MCF 10A (cell line): ENCODE results near the gene ME3. TPM values are rescaled to one million over a fixed set of nuclear protein-coding genes. Genes with fewer than 3 reads are reported as not detected.

Experiments used
- BruUV-seq: library from RNA; stranded (reverse); fragments of 400-500 nt; replicated peaks from 2 replicates; lab custom pipeline; 2021; lab: Mats Ljungman, UMichigan
- CTCF ChIA-PET: fragments of 300-600 bp; sonication (Branson Sonifier 250); formaldehyde crosslinking; extraction: SDS; loops from one replicate; lab custom pipeline; 2021; ENCODE audit warnings: antibody characterized with exemption, inconsistent platforms; lab: Yijun Ruan, JAX
- POLR2A ChIA-PET: fragments of 300-600, 350-650 bp; sonication (Branson Sonifier 250); formaldehyde crosslinking; extraction: SDS; loops from one replicate; lab custom pipeline; 2020; ENCODE audit warnings: antibody characterized with exemption, inconsistent platforms; lab: Yijun Ruan, JAX
- DNase-seq: peaks from one replicate; pipeline ENCODE4 v3.0.0-alpha.2; 2018; ENCODE audit not compliant: unreplicated experiment
- H3K27ac Mint-ChIP-seq: one replicate; pipeline ENCODE4 v1.8.0; 2022; ENCODE audit warnings: mild to moderate bottlenecking, low read depth, mixed read lengths; ENCODE audit not compliant: unreplicated experiment
- H3K27me3 Mint-ChIP-seq: one replicate; pipeline ENCODE4 v1.8.0; 2022; ENCODE audit warnings: mixed read lengths; ENCODE audit not compliant: insufficient read depth, unreplicated experiment
- H3K36me3 Mint-ChIP-seq: one replicate; pipeline ENCODE4 v1.8.0; 2022; ENCODE audit warnings: mild to moderate bottlenecking, moderate library complexity, mixed read lengths; ENCODE audit not compliant: insufficient read depth, unreplicated experiment
- H3K4me1 Mint-ChIP-seq: one replicate; pipeline ENCODE4 v1.8.0; 2022; ENCODE audit warnings: mixed read lengths; ENCODE audit not compliant: insufficient read depth, unreplicated experiment
- H3K4me3 Mint-ChIP-seq: one replicate; pipeline ENCODE4 v1.8.0; 2022; ENCODE audit warnings: mild to moderate bottlenecking, moderate library complexity, mixed read lengths; ENCODE audit not compliant: unreplicated experiment
- H3K9me3 Mint-ChIP-seq: one replicate; pipeline ENCODE4 v1.8.0; 2022; ENCODE audit warnings: mixed read lengths; ENCODE audit not compliant: unreplicated experiment
- intact Hi-C: fragments of 100-400 bp; cut with micrococcal nuclease; formaldehyde crosslinking; loops from 2 replicates; pipeline ENCODE4 v1.14.1; 2022
- total RNA-seq: library from RNA; stranded (reverse); gene quantifications from 2 replicates; pipeline ENCODE4 v1.2.3, GENCODE V29; 2022
- TF ChIP-seq, protein P1 (sequence below): fragments of 200-600 bp; IDR thresholded peaks from one replicate; pipeline ENCODE4 v1.8.0; 2022; ENCODE audit warnings: antibody characterized with exemption, mild to moderate bottlenecking; ENCODE audit not compliant: unreplicated experiment

ME3 gene
- total RNA-seq, 1 experiment from 2014 or later, result not detected

DNA sequence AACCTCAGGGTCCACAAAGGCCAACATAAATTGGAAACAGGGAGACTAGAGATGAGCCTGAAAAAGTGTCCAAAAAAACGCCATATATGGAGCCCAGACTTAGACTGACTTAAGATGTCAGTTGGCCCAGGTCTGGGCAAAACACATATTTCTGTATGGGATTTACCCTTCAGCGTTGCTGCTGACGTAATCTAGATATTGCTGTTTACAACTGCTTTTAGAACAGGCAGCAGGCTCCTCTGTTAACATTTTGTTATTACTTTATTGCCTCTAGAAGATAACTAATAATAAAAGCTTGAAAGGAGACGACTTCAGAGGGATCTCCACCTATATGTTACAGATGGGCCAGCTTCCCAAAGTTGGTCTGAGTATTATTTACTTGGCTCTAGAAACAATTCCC lies 8.7 kb downstream of the ME3 start:
- Mint-ChIP-seq H3K36me3 (no peaks in the 10 kb centered on the region), H3K27ac (no peak overlapping the region), H3K4me1 (peaks cover 7% of the 10 kb centered on the region), H3K27me3 (no peaks in the 10 kb centered on the region), H3K4me3 (no peak overlapping the region), H3K9me3 (peaks cover 6% of the 10 kb centered on the region)
- intact Hi-C loops, result no loop called here
- CTCF ChIA-PET, result no interaction called here
- TF ChIP-seq, protein P1, sequence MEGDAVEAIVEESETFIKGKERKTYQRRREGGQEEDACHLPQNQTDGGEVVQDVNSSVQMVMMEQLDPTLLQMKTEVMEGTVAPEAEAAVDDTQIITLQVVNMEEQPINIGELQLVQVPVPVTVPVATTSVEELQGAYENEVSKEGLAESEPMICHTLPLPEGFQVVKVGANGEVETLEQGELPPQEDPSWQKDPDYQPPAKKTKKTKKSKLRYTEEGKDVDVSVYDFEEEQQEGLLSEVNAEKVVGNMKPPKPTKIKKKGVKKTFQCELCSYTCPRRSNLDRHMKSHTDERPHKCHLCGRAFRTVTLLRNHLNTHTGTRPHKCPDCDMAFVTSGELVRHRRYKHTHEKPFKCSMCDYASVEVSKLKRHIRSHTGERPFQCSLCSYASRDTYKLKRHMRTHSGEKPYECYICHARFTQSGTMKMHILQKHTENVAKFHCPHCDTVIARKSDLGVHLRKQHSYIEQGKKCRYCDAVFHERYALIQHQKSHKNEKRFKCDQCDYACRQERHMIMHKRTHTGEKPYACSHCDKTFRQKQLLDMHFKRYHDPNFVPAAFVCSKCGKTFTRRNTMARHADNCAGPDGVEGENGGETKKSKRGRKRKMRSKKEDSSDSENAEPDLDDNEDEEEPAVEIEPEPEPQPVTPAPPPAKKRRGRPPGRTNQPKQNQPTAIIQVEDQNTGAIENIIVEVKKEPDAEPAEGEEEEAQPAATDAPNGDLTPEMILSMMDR, result no peak
- no peak for DNase-seq
- BruUV-seq, result no TSS peak
- POLR2A ChIA-PET, result no interaction called here

DNA sequence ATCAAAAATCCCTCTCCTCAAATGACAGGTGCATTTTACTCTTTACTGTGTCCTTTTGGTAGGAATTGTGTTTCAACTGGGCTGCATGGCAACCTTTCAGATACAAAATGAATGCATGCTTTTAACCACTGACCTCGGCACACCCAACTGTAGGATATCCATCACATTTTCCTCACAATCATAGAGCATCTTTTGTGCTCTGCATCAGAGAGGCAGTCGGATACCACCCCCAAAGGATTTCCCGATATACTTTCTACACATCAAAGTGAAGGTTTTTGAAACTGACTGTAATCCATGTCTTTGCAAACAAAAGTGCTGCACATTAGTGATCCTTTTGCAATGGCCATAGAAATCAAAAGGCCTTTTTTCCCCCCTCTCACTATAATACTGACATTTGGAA lies 9.1 kb downstream of the ME3 start:
- no peak overlapping the region for H3K27ac Mint-ChIP-seq
- TF ChIP-seq, protein P1, result no peak
- no TSS peak for BruUV-seq
- no peaks in the 10 kb centered on the region for H3K27me3 Mint-ChIP-seq
- POLR2A ChIA-PET, result interaction anchor here (0.6 kb wide), 1 partner anchor 237 kb away, joined by 3 read pairs; no protein-coding TSS in a partner anchor
- no peak for DNase-seq
- H3K4me3 Mint-ChIP-seq, result no peak overlapping the region
- peaks cover 6% of the 10 kb centered on the region for H3K9me3 Mint-ChIP-seq
- intact Hi-C loops, result no loop called here
- CTCF ChIA-PET, result interaction anchor here (1.9 kb wide), 1 partner anchor 207 kb away, joined by 4 read pairs; no protein-coding TSS in a partner anchor
- peaks cover 7% of the 10 kb centered on the region for H3K4me1 Mint-ChIP-seq
- H3K36me3 Mint-ChIP-seq, result no peaks in the 10 kb centered on the region

DNA sequence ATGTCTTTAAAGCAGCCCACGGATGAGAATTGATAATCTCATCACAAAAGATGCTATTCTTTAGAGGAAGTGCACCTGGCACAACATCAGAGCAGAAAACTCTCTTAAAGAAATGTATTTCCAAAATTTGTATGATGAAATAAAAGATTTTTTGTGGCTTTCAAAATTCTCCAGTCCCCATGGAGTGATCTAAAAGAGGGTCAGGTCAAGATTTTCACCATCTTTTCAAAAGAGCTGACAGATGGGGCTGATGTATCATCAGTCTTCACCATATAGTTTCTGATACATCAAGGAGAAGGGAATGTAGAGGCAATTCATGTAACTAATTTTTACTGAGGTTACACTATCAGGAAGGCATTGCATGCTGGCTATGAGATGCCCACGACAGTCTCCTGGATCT lies 11.7 kb downstream of the ME3 start:
- Mint-ChIP-seq H3K27me3 (no peaks in the 10 kb centered on the region), H3K36me3 (no peaks in the 10 kb centered on the region), H3K27ac (no peak overlapping the region), H3K4me3 (no peak overlapping the region), H3K9me3 (peaks cover 6% of the 10 kb centered on the region), H3K4me1 (peaks cover 7% of the 10 kb centered on the region)
- ChIA-PET CTCF (interaction anchor here (0.6 to 1.2 kb wide), 3 partner anchors 14 to 141 kb away, joined by 3 to 4 read pairs (median 3); no protein-coding TSS in a partner anchor), POLR2A (no interaction called here)
- intact Hi-C loops, result no loop called here
- DNase-seq, result no peak
- BruUV-seq, result no TSS peak
- TF ChIP-seq, protein P1, result no peak

DNA sequence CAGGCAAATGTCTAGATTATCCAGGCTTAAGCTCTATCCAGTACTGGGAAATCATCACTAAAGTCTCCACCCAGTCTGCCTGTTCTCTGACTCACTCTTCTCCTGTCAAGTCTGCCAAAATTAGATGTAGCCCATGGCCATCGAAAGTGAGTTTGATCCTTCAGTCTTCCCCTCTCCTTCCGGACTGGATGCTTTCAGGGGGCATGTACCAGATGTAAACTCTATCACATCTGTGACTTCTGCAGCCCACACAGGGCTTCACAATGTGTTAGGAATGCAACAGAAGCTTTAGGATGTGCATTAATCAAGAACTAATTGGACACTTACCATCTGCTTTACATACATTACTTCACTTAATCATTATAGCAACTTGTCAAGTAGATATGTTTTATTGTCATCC lies 12.3 kb downstream of the ME3 start:
- POLR2A ChIA-PET, result interaction anchor here (0.6 kb wide), 1 partner anchor 148 kb away, joined by 3 read pairs; no protein-coding TSS in a partner anchor
- no peaks in the 10 kb centered on the region for H3K36me3 Mint-ChIP-seq
- peaks cover 7% of the 10 kb centered on the region for H3K4me1 Mint-ChIP-seq
- TF ChIP-seq, protein P1, result no peak
- peak; percentile 52 for DNase-seq
- H3K9me3 Mint-ChIP-seq, result peaks cover 2% of the 10 kb centered on the region
- H3K27me3 Mint-ChIP-seq, result no peaks in the 10 kb centered on the region
- intact Hi-C loops, result no loop called here
- BruUV-seq, result no TSS peak
- CTCF ChIA-PET, result interaction anchor here (0.6 to 1.0 kb wide), 3 partner anchors 8 to 13 kb away, joined by 3 to 4 read pairs (median 3); no protein-coding TSS in a partner anchor
- H3K4me3 Mint-ChIP-seq, result no peak overlapping the region
- H3K27ac Mint-ChIP-seq, result no peak overlapping the region
